Endothelial cell (in vitro differentiated cells): ENCODE data around the gene POU2AF1. TPM values are rescaled to one million over a fixed set of nuclear protein-coding genes. Genes with fewer than 3 reads are reported as not detected.

Source experiments
- DNase-seq: peaks from one replicate; pipeline ENCODE4 v3.0.0; 2021; ENCODE audit warnings: low spot score
- H3K27ac Mint-ChIP-seq: one replicate; pipeline ENCODE4 v1.8.0; 2021; ENCODE audit warnings: mixed read lengths, inconsistent platforms; ENCODE audit not compliant: unreplicated experiment
- H3K27me3 Mint-ChIP-seq: one replicate; pipeline ENCODE4 v1.8.0; 2021; ENCODE audit warnings: mild to moderate bottlenecking, moderate library complexity, mixed read lengths, inconsistent platforms; ENCODE audit not compliant: unreplicated experiment
- H3K36me3 Mint-ChIP-seq: one replicate; pipeline ENCODE4 v1.8.0; 2021; ENCODE audit warnings: mild to moderate bottlenecking, low read depth, mixed read lengths, inconsistent platforms; ENCODE audit not compliant: unreplicated experiment
- H3K4me1 Mint-ChIP-seq: one replicate; pipeline ENCODE4 v1.8.0; 2021; ENCODE audit warnings: mild to moderate bottlenecking, mixed read lengths, inconsistent platforms; ENCODE audit not compliant: unreplicated experiment
- H3K4me3 Mint-ChIP-seq: one replicate; pipeline ENCODE4 v1.8.0; 2021; ENCODE audit warnings: mild to moderate bottlenecking, mixed read lengths, inconsistent platforms; ENCODE audit not compliant: unreplicated experiment
- H3K9me3 Mint-ChIP-seq: one replicate; pipeline ENCODE4 v1.8.0; 2021; ENCODE audit warnings: mixed read lengths, inconsistent platforms; ENCODE audit not compliant: unreplicated experiment
- total RNA-seq: library from RNA; stranded (reverse); fragmentation: NEBNext Ultra II Directional; extraction: Animal tissue kit (Norgen Biotek cat#: 25700); gene quantifications from one replicate; pipeline ENCODE4 v1.2.1, GENCODE V29; 2021; ENCODE audit not compliant: unreplicated experiment
- TF ChIP-seq, protein P1 (sequence below): fragments of 200-600 bp; sonication (generic); IDR thresholded peaks from one replicate; pipeline ENCODE4 v1.5.0; 2021; ENCODE audit warnings: antibody characterized with exemption; ENCODE audit not compliant: unreplicated experiment

Gene POU2AF1
- total RNA-seq, 1 donor from 2014 or later: not detected

DNA sequence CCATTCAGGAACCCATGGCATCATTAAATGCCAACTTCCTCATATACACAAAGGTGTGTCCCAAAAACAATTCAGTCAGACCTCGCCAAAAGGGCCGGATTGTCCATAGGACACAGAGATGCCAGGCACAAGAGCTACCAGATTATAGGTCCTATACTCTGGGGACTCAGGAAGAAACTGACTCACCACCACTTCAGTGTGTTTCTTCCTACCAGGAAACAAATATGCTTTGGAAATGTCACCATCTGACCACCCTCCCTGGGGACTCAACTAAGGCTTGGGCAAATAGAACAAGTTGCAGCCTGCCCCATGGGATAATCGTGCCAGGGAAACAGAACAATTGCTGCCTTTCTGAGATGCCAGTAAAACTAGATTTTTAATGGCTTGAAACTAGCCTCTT, 69.0 kb downstream of the POU2AF1 start:
- TF ChIP-seq, protein P1, sequence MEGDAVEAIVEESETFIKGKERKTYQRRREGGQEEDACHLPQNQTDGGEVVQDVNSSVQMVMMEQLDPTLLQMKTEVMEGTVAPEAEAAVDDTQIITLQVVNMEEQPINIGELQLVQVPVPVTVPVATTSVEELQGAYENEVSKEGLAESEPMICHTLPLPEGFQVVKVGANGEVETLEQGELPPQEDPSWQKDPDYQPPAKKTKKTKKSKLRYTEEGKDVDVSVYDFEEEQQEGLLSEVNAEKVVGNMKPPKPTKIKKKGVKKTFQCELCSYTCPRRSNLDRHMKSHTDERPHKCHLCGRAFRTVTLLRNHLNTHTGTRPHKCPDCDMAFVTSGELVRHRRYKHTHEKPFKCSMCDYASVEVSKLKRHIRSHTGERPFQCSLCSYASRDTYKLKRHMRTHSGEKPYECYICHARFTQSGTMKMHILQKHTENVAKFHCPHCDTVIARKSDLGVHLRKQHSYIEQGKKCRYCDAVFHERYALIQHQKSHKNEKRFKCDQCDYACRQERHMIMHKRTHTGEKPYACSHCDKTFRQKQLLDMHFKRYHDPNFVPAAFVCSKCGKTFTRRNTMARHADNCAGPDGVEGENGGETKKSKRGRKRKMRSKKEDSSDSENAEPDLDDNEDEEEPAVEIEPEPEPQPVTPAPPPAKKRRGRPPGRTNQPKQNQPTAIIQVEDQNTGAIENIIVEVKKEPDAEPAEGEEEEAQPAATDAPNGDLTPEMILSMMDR: no peak
- Mint-ChIP-seq H3K4me1 (no peaks in the 10 kb centered on the region), H3K4me3 (no peak overlapping the region), H3K27ac (no peak overlapping the region), H3K27me3 (no peaks in the 10 kb centered on the region), H3K36me3 (no peaks in the 10 kb centered on the region), H3K9me3 (no peaks in the 10 kb centered on the region)
- no peak for DNase-seq

DNA sequence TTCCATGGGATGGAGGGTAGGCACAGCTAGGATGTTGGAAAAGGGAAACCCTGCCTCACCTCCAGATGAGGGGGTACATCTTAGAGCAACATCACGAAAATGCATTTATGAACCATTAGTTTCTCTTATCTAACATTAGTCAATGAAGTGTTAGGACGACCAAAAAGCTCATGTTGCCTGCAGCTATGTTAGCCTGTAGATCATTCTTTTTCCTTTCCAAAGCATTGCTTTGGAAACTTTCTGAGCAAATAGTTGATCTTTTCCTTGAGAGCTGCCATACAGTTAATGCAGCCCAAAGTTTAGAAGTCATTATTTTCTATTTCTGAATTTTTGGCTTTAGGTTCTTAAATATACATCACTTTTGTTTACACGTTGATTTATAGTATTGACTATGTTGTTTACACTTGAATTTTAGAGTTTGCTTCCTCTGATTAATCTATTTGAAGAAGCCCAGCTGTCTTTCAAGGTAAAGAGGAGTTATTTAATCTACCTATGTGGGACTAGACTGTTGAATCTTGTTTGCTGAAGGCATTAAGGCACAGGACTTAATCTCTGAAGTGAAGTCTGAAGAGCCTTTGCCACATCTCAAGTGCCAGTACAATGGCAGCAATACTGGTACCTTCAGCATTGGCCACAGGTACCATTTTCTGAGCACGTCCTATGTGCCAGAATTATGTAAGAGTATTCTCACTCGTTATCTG, 69.7 kb downstream of the POU2AF1 start:
- Mint-ChIP-seq H3K4me3 (no peak overlapping the region), H3K9me3 (no peaks in the 10 kb centered on the region), H3K4me1 (no peaks in the 10 kb centered on the region), H3K36me3 (no peaks in the 10 kb centered on the region), H3K27ac (no peak overlapping the region), H3K27me3 (no peaks in the 10 kb centered on the region)
- TF ChIP-seq, protein P1: no peak
- DNase-seq: no peak

DNA sequence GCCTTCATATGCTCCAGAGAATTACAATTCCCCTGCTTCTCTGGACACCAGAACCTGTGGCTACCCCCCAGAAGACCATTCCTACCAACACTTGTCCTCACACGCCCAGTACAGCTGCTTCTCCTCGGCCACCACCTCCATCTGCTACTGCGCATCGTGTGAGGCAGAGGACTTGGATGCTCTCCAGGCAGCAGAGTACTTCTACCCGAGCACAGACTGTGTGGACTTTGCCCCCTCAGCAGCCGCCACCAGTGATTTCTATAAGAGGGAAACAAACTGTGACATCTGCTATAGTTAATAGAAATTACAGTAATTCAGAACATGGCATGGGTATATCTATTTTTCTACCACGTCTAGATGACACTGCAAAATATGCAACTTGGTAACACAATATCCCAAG, 70.9 kb downstream of the POU2AF1 start:
- Mint-ChIP-seq H3K4me1 (no peaks in the 10 kb centered on the region), H3K27ac (no peak overlapping the region), H3K27me3 (no peaks in the 10 kb centered on the region), H3K4me3 (no peak overlapping the region), H3K9me3 (no peaks in the 10 kb centered on the region), H3K36me3 (no peaks in the 10 kb centered on the region)
- DNase-seq: no peak
- TF ChIP-seq, protein P1: no peak

DNA sequence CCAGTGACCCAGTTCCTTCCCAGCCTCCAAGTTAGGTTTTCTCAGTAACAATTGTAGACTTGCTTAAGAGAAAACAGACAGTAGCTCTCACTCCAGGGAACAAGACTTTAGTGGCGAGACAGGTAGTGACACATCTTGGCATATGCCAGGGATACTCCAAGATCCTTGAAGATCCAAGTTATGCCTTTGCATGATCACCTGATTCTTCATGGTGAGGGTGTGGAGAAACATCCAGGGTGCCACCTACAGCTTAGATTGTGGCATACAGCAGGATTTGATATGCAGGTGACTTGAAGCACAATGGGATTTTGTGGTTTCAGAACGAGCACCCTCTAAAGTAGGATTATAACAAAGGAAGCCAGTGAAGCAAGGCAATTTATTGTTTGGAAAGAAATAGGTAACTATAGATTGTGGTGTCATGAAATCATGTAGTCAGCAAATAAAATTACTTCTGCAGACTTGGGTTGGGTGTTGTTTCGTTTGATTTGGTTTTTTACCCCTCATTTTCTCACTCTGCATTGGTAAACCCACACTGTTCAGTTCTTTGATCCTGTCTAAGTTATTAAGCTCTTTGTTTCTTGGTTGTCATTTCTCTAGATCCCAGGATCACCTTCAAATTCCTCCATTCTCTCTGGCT, 71.5 kb downstream of the POU2AF1 start:
- Mint-ChIP-seq H3K4me1 (no peaks in the 10 kb centered on the region), H3K36me3 (no peaks in the 10 kb centered on the region), H3K9me3 (no peaks in the 10 kb centered on the region), H3K27me3 (no peaks in the 10 kb centered on the region), H3K4me3 (no peak overlapping the region), H3K27ac (no peak overlapping the region)
- TF ChIP-seq, protein P1: no peak
- no peak for DNase-seq

DNA sequence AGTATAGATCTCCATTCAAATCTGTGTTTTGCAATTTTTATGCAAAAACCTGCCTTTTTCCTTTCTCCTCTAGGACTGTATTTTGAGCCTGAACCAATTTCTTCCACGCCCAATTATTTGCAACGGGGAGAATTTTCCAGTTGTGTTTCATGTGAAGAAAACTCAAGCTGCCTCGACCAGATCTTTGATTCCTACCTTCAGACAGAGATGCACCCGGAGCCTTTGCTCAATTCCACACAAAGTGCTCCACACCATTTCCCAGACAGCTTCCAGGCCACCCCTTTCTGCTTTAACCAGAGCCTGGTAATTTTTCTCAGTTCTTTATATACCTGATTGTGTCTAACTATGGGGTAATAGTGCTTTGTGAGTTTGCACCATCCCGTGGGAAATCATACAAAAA, 72.8 kb downstream of the POU2AF1 start:
- H3K27ac Mint-ChIP-seq: no peak overlapping the region
- DNase-seq: no peak
- no peaks in the 10 kb centered on the region for H3K9me3 Mint-ChIP-seq
- H3K4me1 Mint-ChIP-seq: no peaks in the 10 kb centered on the region
- H3K27me3 Mint-ChIP-seq: peaks cover 1% of the 10 kb centered on the region
- H3K36me3 Mint-ChIP-seq: no peaks in the 10 kb centered on the region
- no peak overlapping the region for H3K4me3 Mint-ChIP-seq
- TF ChIP-seq, protein P1: no peak
